Measurements from ENCODE around the gene FGFR3.

Gene FGFR3

GRCh38 chr4:1841201-1841886 lies 48.3 kb downstream of the FGFR3 start:
- peaks cover 14% of the 10 kb centered on the region for H3K4me1 ChIP-seq (ENCODE audit: insufficient read depth, low read length, severe bottlenecking)
- no peaks in the 10 kb centered on the region for H3K9me2 ChIP-seq (ENCODE audit: low read depth, low read length)
- TF ChIP-seq, protein P1, sequence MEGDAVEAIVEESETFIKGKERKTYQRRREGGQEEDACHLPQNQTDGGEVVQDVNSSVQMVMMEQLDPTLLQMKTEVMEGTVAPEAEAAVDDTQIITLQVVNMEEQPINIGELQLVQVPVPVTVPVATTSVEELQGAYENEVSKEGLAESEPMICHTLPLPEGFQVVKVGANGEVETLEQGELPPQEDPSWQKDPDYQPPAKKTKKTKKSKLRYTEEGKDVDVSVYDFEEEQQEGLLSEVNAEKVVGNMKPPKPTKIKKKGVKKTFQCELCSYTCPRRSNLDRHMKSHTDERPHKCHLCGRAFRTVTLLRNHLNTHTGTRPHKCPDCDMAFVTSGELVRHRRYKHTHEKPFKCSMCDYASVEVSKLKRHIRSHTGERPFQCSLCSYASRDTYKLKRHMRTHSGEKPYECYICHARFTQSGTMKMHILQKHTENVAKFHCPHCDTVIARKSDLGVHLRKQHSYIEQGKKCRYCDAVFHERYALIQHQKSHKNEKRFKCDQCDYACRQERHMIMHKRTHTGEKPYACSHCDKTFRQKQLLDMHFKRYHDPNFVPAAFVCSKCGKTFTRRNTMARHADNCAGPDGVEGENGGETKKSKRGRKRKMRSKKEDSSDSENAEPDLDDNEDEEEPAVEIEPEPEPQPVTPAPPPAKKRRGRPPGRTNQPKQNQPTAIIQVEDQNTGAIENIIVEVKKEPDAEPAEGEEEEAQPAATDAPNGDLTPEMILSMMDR (IDR thresholded peaks at IDR 0.05; ENCODE audit: low read length) = no peak
- TF ChIP-seq EZH2 (IDR thresholded peaks at IDR 0.05; ENCODE audit: borderline replicate concordance, low read length) = no peak
- no peak overlapping the region for H3K4me2 ChIP-seq (ENCODE audit: low read length)
- H3K9me3 ChIP-seq (ENCODE audit: low read length) = no peaks in the 10 kb centered on the region
- H3K9ac ChIP-seq (ENCODE audit: low read length) = no peak overlapping the region
- H4K20me1 ChIP-seq (ENCODE audit: insufficient read depth, low read length) = no peaks in the 10 kb centered on the region
- no peak overlapping the region for H3K4me3 ChIP-seq (ENCODE audit: low read depth, low read length, poor library complexity, severe bottlenecking)
- no peak overlapping the region for H3K27ac ChIP-seq (ENCODE audit: low read depth, low read length, poor library complexity, severe bottlenecking)
- H3K27me3 ChIP-seq (ENCODE audit: insufficient read depth, low read length) = no peaks in the 10 kb centered on the region
- no peak overlapping the region for H2AFZ ChIP-seq (ENCODE audit: low read length)
- no peaks in the 10 kb centered on the region for H3K79me2 ChIP-seq (ENCODE audit: insufficient read depth, low read length)
- H3F3A ChIP-seq (ENCODE audit: insufficient read depth, low read length) = no peaks in the 10 kb centered on the region
- H3K36me3 ChIP-seq (ENCODE audit: insufficient read depth, low read length) = peaks cover 37% of the 10 kb centered on the region

- Histone ChIP-seq H3K9me3 (ENCODE audit: low read length) (no peaks in the 10 kb centered on the region), H3F3A (ENCODE audit: insufficient read depth, low read length) (no peaks in the 10 kb centered on the region), H4K20me1 (ENCODE audit: insufficient read depth, low read length) (no peaks in the 10 kb centered on the region), H3K79me2 (ENCODE audit: insufficient read depth, low read length) (no peaks in the 10 kb centered on the region), H3K27ac (ENCODE audit: low read depth, low read length, poor library complexity, severe bottlenecking) (no peak overlapping the region), H3K27me3 (ENCODE audit: insufficient read depth, low read length) (no peaks in the 10 kb centered on the region), H3K9ac (ENCODE audit: low read length) (no peak overlapping the region), H2AFZ (ENCODE audit: low read length) (no peak overlapping the region), H3K9me2 (ENCODE audit: low read depth, low read length) (no peaks in the 10 kb centered on the region), H3K4me1 (ENCODE audit: insufficient read depth, low read length, severe bottlenecking) (peaks cover 16% of the 10 kb centered on the region), H3K4me3 (ENCODE audit: low read depth, low read length, poor library complexity, severe bottlenecking) (no peak overlapping the region), H3K4me2 (ENCODE audit: low read length) (no peak overlapping the region), H3K36me3 (ENCODE audit: insufficient read depth, low read length) (peaks cover 36% of the 10 kb centered on the region)
- no peak for TF ChIP-seq EZH2 (IDR thresholded peaks at IDR 0.05; ENCODE audit: borderline replicate concordance, low read length)
- TF ChIP-seq, protein P1 (IDR thresholded peaks at IDR 0.05; ENCODE audit: low read length) = no peak
Measured at GRCh38 chr4:1841887-1842210, 48.8 kb downstream of the FGFR3 start.

- no peak overlapping the region for H2AFZ ChIP-seq (ENCODE audit: low read length)
- H3F3A ChIP-seq (ENCODE audit: insufficient read depth, low read length) = no peaks in the 10 kb centered on the region
- H3K27ac ChIP-seq (ENCODE audit: low read depth, low read length, poor library complexity, severe bottlenecking) = no peak overlapping the region
- no peak overlapping the region for H3K9ac ChIP-seq (ENCODE audit: low read length)
- H3K36me3 ChIP-seq (ENCODE audit: insufficient read depth, low read length) = peaks cover 35% of the 10 kb centered on the region
- H3K27me3 ChIP-seq (ENCODE audit: insufficient read depth, low read length) = no peaks in the 10 kb centered on the region
- no peaks in the 10 kb centered on the region for H3K9me3 ChIP-seq (ENCODE audit: low read length)
- no peak overlapping the region for H3K4me2 ChIP-seq (ENCODE audit: low read length)
- H3K4me1 ChIP-seq (ENCODE audit: insufficient read depth, low read length, severe bottlenecking) = peaks cover 18% of the 10 kb centered on the region
- H3K79me2 ChIP-seq (ENCODE audit: insufficient read depth, low read length) = no peaks in the 10 kb centered on the region
- H3K4me3 ChIP-seq (ENCODE audit: low read depth, low read length, poor library complexity, severe bottlenecking) = no peak overlapping the region
- H3K9me2 ChIP-seq (ENCODE audit: low read depth, low read length) = no peaks in the 10 kb centered on the region
- no peaks in the 10 kb centered on the region for H4K20me1 ChIP-seq (ENCODE audit: insufficient read depth, low read length)
- no peak for TF ChIP-seq EZH2 (IDR thresholded peaks at IDR 0.05; ENCODE audit: borderline replicate concordance, low read length)
- TF ChIP-seq, protein P1 (IDR thresholded peaks at IDR 0.05; ENCODE audit: low read length) = peak; percentile 42; the same call in 1 of the 2 replicates
Measured at GRCh38 chr4:1842339-1842895, 49.3 kb downstream of the FGFR3 start.
